ENCODE measurements around the gene TMEM101. TPM values are rescaled to one million over a fixed set of nuclear protein-coding genes. Genes with fewer than 3 reads are reported as not detected.

Gene TMEM101
- total RNA-seq, 1 experiment from 2014 or later, result 18.6 TPM

- no peaks in the 10 kb centered on the region for H3K9me3 ChIP-seq (ENCODE audit: control insufficient read depth, low read depth, low read length)
- H3K27me3 Mint-ChIP-seq (ENCODE audit: low read depth), result peaks cover 33% of the 10 kb centered on the region
- H2BK15ac ChIP-seq (ENCODE audit: low read depth, low read length), result no peak overlapping the region
- peak overlapping the region; percentile 58 for H3K18ac ChIP-seq (ENCODE audit: insufficient read length, low read depth, low read length)
- H2BK120ac ChIP-seq (ENCODE audit: low read depth, low read length, poor library complexity, severe bottlenecking), result no peak overlapping the region
- peak overlapping the region; percentile 76 for H3K4me2 ChIP-seq (ENCODE audit: insufficient read depth, insufficient read length, low read length)
- H2BK12ac ChIP-seq (ENCODE audit: insufficient read length, low read depth, low read length), result no peak overlapping the region
- H3K23me2 ChIP-seq (ENCODE audit: insufficient read length, low read depth, low read length, poor library complexity, severe bottlenecking), result peaks cover 35% of the 10 kb centered on the region
- H3K4me3 Mint-ChIP-seq, result peak overlapping the region; percentile 77 to 89
- no peak overlapping the region for H4K91ac ChIP-seq (ENCODE audit: insufficient read length, low read depth, low read length)
- H3K36me3 Mint-ChIP-seq (ENCODE audit: insufficient read depth in 1 of 3, low read depth in 3 of 3), result peaks cover 7 to 13% (median 9%) of the 10 kb centered on the region in 3 experiments; a peak in 6 of 7 replicates
- H3K9ac ChIP-seq (ENCODE audit: extremely low read depth, insufficient read length, low read length), result peak overlapping the region; percentile 27
- TF ChIP-seq CTCF (conservative IDR thresholded peaks at IDR 0.05), result no peak
- H3K79me2 ChIP-seq (ENCODE audit: insufficient read depth, low read length), result no peaks in the 10 kb centered on the region
- no peak overlapping the region for H4K8ac ChIP-seq (replicated peaks; ENCODE audit: insufficient read length, low read depth, low read length)
- no peak overlapping the region for H3K56ac ChIP-seq (ENCODE audit: insufficient read length, low read depth, low read length)
- H3K23ac ChIP-seq (ENCODE audit: insufficient read length, low read depth, low read length), result no peak overlapping the region
- no peak overlapping the region for H2BK20ac ChIP-seq (ENCODE audit: low read depth, low read length, poor library complexity, severe bottlenecking)
- no peak for DNase-seq
- no peaks in the 10 kb centered on the region for H3K79me1 ChIP-seq (ENCODE audit: insufficient read depth, low read depth, low read length, poor library complexity, severe bottlenecking)
- no peak overlapping the region for H2BK5ac ChIP-seq (ENCODE audit: insufficient read length, low read length)
- peaks cover 3% of the 10 kb centered on the region; the same call in 1 of the 2 replicates for H3K4me1 ChIP-seq (ENCODE audit: insufficient read depth, low read length)
- H3K27ac Mint-ChIP-seq, result peak overlapping the region in 1 of 3 experiments; percentile 92; a peak in 3 of 7 replicates
- H3K27ac ChIP-seq (ENCODE audit: insufficient read length, low read depth, low read length), result no peak overlapping the region
- peaks cover 19 to 30% of the 10 kb centered on the region in 2 experiments for H3K4me1 Mint-ChIP-seq
- H3K14ac ChIP-seq (ENCODE audit: insufficient read depth, low read length), result peak overlapping the region; percentile 22; the same call in 1 of the 2 replicates
- no peak overlapping the region for H2AK5ac ChIP-seq (ENCODE audit: insufficient read length, low read length)
- H3K9me3 Mint-ChIP-seq, result no peaks in the 10 kb centered on the region
- H3K27me3 ChIP-seq (ENCODE audit: insufficient read depth, low read length), result no peaks in the 10 kb centered on the region; the same call in 1 of the 2 replicates
- peaks cover 6% of the 10 kb centered on the region for H4K20me1 ChIP-seq (ENCODE audit: control insufficient read depth, insufficient read depth, insufficient read length)
- H4K5ac ChIP-seq (ENCODE audit: insufficient read length, low read depth, low read length), result no peak overlapping the region
- H3K4ac ChIP-seq (ENCODE audit: low read depth, low read length), result no peak overlapping the region
- WGBS (ENCODE audit: extremely low coverage, insufficient read length, low lambda C conversion rate), result no CpG with 5 or more reads among the region's 21 CpGs
- H2AFZ ChIP-seq (ENCODE audit: low read length), result no peak overlapping the region
- no peak overlapping the region for H3T11ph ChIP-seq (ENCODE audit: low read length)
These were observed 8.5 kb downstream of the TMEM101 start for GRCh38 chr17:44006272-44006597.
